Skeletal muscle tissue (tissue), 4 donors: ENCODE measurements around the gene MON1A. TPM values are rescaled to one million over a fixed set of nuclear protein-coding genes. Genes with fewer than 3 reads are reported as not detected.

Source experiments
- H3K27ac ChIP-seq: one replicate; pipeline ENCODE4 v1.7.0; 2013; ENCODE audit warnings: mild to moderate bottlenecking, low read depth, low read length, inconsistent platforms
- H3K27me3 ChIP-seq, 3 donors: one replicate each; pipeline ENCODE4 v1.7.0; 2013; ENCODE audit warnings: low read length in 3 of 3; ENCODE audit not compliant: control insufficient read depth in 3 of 3, insufficient read depth in 3 of 3
- H3K36me3 ChIP-seq, 3 donors: one replicate each; pipeline ENCODE4 v1.7.0; 2013; ENCODE audit warnings: low read length in 3 of 3; ENCODE audit not compliant: control insufficient read depth in 3 of 3, insufficient read depth in 3 of 3
- H3K4me1 ChIP-seq, 3 donors: one replicate each; pipeline ENCODE4 v1.7.0; 2013; ENCODE audit warnings: low read length in 3 of 3, mild to moderate bottlenecking in 3 of 3; ENCODE audit not compliant: control insufficient read depth in 3 of 3, insufficient read depth in 3 of 3
- H3K4me3 ChIP-seq, 3 donors: one replicate each; pipeline ENCODE4 v1.7.0; 2013; ENCODE audit warnings: low read length in 3 of 3
- H3K9ac ChIP-seq, 3 donors: one replicate each; pipeline ENCODE4 v1.7.0; 2013; ENCODE audit warnings: low read length in 3 of 3, mild to moderate bottlenecking in 3 of 3, moderate library complexity in 2 of 3, low read depth in 1 of 3
- H3K9me3 ChIP-seq, 3 donors: one replicate each; pipeline ENCODE4 v1.7.0; 2013; ENCODE audit warnings: low read length in 3 of 3; ENCODE audit not compliant: control insufficient read depth in 3 of 3
- total RNA-seq: library from RNA; depleted of rRNA; stranded (reverse); fragments of >200 nt; gene quantifications from one replicate; pipeline ENCODE4 v1.2.3, GENCODE V29; 2014
- donor health status: Osteomylitis.

The MON1A gene
- total RNA-seq, 1 donor from 2014 or later: 5.7 TPM

DNA sequence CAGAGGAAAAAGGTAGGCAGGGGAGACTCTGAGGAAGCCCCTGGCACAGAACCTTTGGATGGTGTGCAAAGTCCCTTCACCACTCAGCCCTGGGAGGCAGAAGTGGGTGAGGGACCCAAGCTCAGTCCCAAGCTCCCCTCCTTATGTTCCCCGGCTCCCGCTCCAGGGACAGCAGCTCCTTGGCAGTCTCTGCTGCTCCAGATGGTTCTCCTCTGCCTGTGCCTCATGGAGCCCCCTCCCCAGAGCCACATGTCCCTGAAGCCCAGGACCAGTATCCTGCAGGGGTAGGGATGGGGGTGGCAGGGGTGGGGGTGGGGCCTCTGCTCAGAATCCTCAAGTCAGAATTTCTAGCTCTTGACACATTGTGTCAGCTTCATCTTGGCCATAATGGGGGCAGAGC is 51.9 kb downstream of the MON1A start:
- H3K4me1 ChIP-seq: peaks cover 18 to 25% (median 25%) of the 10 kb centered on the region in 3 donors
- no peaks in the 10 kb centered on the region for H3K9me3 ChIP-seq
- H3K27me3 ChIP-seq: no peaks in the 10 kb centered on the region
- no peak overlapping the region for H3K9ac ChIP-seq
- H3K27ac ChIP-seq: no peak overlapping the region
- no peak overlapping the region for H3K4me3 ChIP-seq
- H3K36me3 ChIP-seq: no peaks in the 10 kb centered on the region

DNA sequence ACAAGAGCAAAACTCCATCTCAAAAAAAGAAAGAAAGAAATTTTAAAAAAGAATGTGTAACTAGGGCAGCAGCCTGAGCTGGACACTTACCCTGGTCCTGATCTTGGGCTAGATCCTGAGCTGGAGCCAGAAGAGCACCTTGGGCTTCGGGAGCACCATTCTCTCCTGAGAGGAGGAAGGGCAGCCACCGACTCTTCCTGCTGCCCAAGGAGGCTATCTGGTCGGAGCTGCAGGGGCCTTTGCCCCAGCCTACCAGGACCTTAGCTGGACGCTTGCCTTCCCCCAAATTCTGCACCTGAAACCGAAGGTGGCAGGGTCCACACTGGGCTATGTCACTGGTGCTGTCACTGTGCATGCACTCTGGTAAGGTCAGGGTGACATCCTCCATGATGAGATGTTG is 53.0 kb downstream of the MON1A start:
- peaks cover 2 to 7% (median 4%) of the 10 kb centered on the region in 3 donors for H3K27me3 ChIP-seq
- H3K4me3 ChIP-seq: no peak overlapping the region
- H3K9ac ChIP-seq: no peak overlapping the region
- no peaks in the 10 kb centered on the region for H3K36me3 ChIP-seq
- no peaks in the 10 kb centered on the region for H3K9me3 ChIP-seq
- H3K4me1 ChIP-seq: peaks cover 7 to 13% (median 13%) of the 10 kb centered on the region in 3 donors
- no peak overlapping the region for H3K27ac ChIP-seq

DNA sequence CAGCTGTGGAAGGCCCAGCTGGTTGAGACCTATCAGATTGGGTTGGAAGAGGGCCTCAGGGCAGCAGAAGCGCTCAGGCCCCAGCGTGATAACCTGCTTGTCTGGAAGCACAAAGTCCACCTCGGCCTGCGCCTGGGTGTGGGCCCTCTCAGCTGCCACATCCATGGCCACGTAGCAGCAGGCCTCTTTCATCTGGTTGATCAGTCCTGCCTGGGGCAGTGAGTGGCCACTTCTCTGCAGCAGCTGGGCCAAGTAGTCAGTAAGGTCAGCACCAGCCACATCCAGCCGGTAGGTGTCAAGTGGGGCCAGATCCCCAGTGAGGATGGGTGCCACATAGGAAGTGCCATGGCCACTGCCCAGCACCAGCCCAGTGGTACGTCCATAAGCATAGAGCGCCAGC is 56.0 kb downstream of the MON1A start:
- no peak overlapping the region for H3K27ac ChIP-seq
- H3K4me3 ChIP-seq: no peak overlapping the region
- H3K36me3 ChIP-seq: no peaks in the 10 kb centered on the region
- H3K4me1 ChIP-seq: peaks cover 0 to 5% (median 0%) of the 10 kb centered on the region in 3 donors
- H3K9me3 ChIP-seq: no peaks in the 10 kb centered on the region
- H3K27me3 ChIP-seq: peaks cover 27 to 33% (median 28%) of the 10 kb centered on the region in 3 donors
- H3K9ac ChIP-seq: no peak overlapping the region

DNA sequence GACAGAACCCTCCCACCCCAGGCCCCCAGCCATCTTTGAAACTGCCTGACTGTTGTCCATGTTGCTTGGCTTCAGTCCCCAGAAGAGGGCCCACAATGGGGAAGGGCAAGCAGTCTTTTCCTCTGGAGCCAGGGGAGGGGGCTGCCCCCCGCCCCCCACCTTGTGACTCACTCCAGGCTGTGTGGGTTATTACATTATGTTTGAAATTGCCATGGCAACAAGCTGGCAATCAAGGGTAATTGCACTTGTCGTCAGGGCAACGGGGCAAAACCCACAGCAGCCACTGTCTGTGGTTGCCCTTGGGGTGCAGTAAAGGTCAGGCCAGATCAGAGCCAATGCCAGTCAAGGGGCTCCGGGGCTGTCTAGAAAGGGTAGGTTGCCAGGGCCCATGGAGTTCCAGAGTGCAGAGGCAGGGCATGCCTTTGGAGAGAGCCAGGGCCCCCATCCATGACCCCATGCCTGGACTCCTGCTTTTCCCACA is 56.8 kb downstream of the MON1A start:
- Histone ChIP-seq H3K27me3 (peaks cover 33 to 41% (median 36%) of the 10 kb centered on the region in 3 donors), H3K36me3 (no peaks in the 10 kb centered on the region), H3K4me1 (peaks cover 0 to 5% (median 0%) of the 10 kb centered on the region in 3 donors), H3K9ac (no peak overlapping the region), H3K27ac (no peak overlapping the region), H3K9me3 (no peaks in the 10 kb centered on the region), H3K4me3 (no peak overlapping the region)

DNA sequence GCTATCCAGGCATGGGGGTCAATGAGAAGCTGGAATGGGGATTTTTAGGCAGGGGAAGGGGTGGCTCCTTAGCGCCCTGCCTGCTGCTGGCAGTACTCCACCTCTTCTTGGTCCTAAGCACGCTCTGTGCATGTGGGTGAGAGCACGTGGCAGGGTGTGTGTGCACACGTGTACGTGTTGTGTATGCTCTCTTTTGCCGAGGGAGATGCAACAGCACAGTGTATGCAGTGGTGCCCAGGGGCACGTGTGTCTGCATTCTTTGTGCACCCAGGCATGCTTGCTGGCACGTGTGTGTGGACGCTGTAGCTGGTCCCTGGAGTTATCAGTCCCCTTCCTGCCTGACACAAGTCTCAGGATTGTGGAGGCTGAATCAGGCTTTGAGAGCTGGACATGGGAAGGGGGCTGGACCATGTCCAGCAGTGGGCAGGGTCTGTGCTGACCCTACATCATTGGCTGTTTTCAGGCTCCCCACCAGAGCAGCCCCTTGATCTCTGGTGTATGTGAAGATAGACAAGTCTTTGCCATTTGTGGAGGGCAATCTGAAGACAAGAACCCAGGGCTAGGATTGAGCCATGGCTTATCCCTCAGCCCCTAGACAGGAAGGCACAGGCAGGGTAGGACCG is 58.0 kb downstream of the MON1A start:
- H3K36me3 ChIP-seq: no peaks in the 10 kb centered on the region
- H3K4me3 ChIP-seq: no peak overlapping the region
- peaks cover 0 to 5% (median 0%) of the 10 kb centered on the region in 3 donors for H3K4me1 ChIP-seq
- H3K27me3 ChIP-seq: peaks cover 35 to 42% (median 38%) of the 10 kb centered on the region in 3 donors
- no peak overlapping the region for H3K27ac ChIP-seq
- H3K9me3 ChIP-seq: no peaks in the 10 kb centered on the region
- no peak overlapping the region for H3K9ac ChIP-seq

DNA sequence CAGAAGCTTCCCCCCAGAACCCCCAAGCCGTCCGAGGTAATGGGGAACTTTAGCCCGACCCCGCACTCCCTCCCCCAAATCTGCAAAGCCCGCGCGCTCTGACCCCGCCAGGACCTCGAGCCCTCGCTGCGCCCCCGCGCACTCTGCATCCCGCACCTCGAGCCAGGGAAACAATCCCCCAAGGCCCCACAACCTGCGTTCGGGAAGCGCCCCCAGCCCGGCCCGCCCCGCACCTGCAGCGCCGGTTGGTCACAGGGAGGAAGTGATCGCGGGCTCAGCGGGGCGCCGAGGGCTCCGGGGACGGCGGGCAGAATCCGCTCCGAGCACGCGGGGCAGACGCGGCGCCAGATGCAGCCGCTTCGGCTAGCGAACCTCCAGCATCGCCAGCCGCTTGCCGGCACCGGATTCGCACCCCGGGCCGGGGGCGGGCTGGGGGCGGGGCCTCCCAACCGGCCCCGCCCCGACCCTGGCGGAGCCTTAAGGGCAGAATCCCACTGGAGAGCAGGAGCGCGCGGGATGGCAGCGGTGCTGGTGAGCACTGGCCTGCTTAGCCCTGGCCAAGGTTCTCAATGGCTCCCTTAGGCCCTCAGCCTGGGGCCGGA is 60.0 kb downstream of the MON1A start, which contains the start of gene CAMKV:
CAMKV (minus strand) TSS at position 382 of the 602 bp plus-strand sequence. CDS start 7,518 bp downstream, outside the sequence.
- Histone ChIP-seq H3K9me3 (no peaks in the 10 kb centered on the region), H3K27me3 (peaks cover 35 to 42% (median 40%) of the 10 kb centered on the region in 3 donors), H3K4me3 (no peak within 1 kb of the TSS), H3K36me3 (no peaks in the 10 kb centered on the region), H3K27ac (no peak within 1 kb of the TSS), H3K4me1 (peaks cover 0 to 17% (median 13%) of the 10 kb centered on the region in 3 donors), H3K9ac (no peak within 1 kb of the TSS)

DNA sequence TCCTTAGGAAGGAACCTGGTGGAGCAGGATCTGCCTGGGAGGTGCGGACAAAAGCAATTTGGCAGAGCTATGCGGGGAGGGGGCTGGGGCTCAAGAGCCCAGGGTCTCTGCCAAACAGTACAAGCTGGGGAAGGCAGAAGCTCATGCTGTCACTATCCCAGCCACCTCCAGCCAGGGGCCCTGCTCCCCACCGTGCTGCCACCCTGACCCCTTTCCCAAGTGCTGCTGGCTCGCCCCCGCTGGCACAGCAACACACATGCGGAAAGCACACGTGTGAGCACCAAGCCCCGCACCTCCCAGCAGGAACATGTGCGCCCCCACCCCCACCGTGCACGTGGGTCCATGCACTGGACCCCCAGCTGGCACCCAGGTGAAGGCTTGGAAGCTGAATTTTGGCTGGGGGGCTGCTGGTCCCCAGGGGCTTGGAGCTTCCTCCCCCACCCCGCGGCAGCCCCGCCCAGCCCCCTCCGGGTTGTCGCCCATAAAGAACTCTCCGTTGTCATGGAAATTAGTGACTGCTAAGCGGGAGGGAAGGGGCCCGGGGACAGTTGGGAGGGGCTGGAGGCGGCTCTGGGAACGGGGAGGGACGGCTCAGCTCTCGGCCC is 60.6 kb downstream of the MON1A start:
- Histone ChIP-seq H3K9ac (no peak overlapping the region), H3K27me3 (peaks cover 35 to 45% (median 42%) of the 10 kb centered on the region in 3 donors)

DNA sequence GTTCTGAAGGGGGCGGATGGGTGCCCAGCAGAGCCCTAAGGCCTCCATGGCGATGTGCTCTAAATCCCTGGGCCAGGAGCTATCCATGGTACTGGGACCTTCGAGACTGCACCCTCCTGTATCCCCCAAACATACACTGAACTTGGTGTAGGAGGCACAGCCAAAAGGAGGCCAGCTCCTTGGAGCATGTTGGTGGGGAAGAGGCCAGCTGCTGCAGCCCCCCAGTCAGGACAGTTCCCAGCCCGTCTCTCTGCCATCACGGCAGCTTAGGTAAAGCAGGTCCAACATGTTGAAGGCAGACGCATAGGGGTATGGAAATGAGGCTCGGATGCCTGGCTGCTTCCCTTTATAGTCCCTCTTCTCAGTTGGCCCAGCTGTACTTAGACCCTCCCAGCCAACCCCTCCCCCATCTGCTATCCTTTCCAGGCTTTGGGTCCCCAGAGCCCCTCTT is 61.7 kb downstream of the MON1A start:
- Histone ChIP-seq H3K27me3 (peaks cover 35 to 52% (median 42%) of the 10 kb centered on the region in 3 donors), H3K9ac (no peak overlapping the region), H3K36me3 (no peaks in the 10 kb centered on the region), H3K4me3 (no peak overlapping the region), H3K27ac (no peak overlapping the region), H3K9me3 (no peaks in the 10 kb centered on the region), H3K4me1 (peaks cover 0 to 20% (median 18%) of the 10 kb centered on the region in 3 donors)

More for the DNA sequence above, 60.6 kb downstream of the MON1A start:
- Histone ChIP-seq H3K9me3 (no peaks in the 10 kb centered on the region), H3K4me1 (peaks cover 0 to 20% (median 18%) of the 10 kb centered on the region in 3 donors), H3K27ac (no peak overlapping the region), H3K4me3 (no peak overlapping the region), H3K36me3 (no peaks in the 10 kb centered on the region)

DNA sequence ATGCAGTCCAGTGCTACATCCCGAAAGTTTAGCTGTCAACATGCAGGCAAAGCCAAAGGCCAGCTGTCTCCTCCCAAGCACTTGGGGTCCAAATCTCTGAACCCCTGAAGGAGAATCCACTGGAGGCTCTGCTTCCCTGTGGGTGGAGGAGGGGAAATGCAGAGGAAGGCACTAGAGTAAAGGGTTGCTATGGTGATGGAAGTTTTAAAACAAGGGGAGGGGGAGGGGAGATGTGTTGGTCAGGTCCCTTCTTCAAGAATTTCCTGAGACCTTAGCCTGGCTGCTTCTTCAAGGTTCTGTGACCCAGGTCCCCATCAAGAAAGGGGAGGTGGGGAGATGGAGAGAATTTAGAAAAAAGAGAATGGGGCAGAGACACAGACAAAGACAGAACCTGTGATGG is 62.2 kb downstream of the MON1A start:
- H3K4me3 ChIP-seq: no peak overlapping the region
- peaks cover 35 to 52% (median 46%) of the 10 kb centered on the region in 3 donors for H3K27me3 ChIP-seq
- H3K4me1 ChIP-seq: peaks cover 0 to 20% (median 18%) of the 10 kb centered on the region in 3 donors
- no peaks in the 10 kb centered on the region for H3K36me3 ChIP-seq
- H3K9me3 ChIP-seq: no peaks in the 10 kb centered on the region
- H3K27ac ChIP-seq: no peak overlapping the region
- H3K9ac ChIP-seq: no peak overlapping the region
